GM18868 (cell line): Measurements from ENCODE around the gene MRPS2.
"Not testable (repeated sequence)": the region's sequence is repeated elsewhere in the genome, so short reads cannot be mapped to it uniquely, and the experiment has no call there.

Experiments used
- ATAC-seq: cut with Tn5 transposase; IDR thresholded peaks from one replicate; pipeline ENCODE4 v1.9.1; 2021; ENCODE audit warnings: mild to moderate bottlenecking, moderate library complexity; ENCODE audit not compliant: unreplicated experiment

The MRPS2 gene

DNA sequence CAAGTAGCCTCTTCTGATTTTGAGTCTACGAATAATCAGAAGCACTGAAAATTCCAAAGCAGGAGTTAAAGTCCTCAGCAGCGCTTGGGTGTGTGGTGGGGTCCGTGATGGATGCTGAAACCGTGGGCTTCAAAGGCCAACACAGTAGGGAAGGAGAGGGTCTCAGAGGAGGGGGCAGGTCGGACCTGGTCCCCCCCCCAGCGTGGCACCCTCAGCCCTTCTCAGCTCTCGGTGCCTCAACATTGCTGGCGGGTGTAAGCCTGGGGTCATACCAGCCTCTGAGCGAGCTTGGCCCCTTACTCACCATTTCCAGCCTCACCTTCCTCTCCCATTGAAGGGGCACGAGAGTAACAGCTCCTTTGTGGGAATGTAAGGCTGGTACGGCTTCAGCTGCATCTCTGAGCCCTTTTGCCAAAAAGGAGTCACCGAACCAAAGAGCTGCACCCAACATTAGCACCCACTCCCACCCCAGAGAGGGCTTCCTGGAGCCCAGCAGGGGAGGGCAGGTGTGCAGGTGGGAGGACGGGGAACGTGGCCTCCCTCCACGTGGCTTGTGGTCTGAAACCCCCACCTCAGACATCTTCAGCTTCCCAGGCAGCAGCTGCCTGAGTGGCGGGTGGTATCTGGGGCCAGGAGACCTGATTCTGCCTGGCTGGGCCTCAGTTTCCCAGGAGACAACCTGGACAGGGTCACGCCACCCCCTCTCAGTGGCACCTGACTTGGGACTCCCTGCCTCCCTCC, 14.0 kb downstream of the MRPS2 start:
- no peak for ATAC-seq

DNA sequence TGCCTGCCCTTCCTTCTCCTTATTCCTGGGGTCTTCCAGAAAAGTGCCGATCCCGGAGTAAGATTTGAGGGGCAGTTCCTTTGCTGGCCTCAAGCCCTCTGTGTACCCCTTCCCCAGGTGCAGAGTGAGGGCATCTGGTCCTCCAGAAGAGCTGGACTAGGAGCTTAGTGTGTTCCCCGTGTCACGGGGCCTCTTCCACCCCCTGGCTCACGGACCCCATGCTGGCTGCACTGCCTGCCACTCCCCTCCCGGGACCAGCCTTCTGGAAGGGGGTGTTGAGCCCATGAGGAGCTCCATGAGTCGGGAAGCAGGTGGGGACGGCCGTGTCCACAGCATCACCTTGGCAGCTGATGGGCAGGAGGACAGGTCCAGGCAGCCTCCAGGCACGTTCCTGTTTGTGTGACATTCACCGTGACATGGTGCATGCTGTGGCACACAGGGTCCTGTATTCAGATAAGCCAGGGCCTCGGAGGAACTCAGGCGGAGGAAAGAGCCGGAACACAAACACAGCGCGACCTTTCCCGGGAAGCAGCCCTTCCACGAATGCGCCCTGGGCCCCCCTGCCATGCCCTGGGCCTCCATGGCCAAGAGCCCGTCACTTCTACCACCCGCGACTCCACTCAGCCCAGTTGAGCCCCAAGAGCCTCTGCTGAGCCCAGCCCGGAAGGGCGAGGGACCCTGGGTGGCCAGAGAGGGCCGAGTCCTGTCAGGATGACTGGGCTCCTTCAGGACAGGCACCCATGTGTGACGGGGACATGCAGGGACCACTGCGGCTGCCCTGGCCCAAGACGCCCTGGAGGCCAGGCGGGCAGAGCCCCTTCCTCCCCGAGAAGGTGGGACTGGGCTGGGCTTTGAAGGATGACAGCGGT, 14.8 kb downstream of the MRPS2 start:
- ATAC-seq = no peak

DNA sequence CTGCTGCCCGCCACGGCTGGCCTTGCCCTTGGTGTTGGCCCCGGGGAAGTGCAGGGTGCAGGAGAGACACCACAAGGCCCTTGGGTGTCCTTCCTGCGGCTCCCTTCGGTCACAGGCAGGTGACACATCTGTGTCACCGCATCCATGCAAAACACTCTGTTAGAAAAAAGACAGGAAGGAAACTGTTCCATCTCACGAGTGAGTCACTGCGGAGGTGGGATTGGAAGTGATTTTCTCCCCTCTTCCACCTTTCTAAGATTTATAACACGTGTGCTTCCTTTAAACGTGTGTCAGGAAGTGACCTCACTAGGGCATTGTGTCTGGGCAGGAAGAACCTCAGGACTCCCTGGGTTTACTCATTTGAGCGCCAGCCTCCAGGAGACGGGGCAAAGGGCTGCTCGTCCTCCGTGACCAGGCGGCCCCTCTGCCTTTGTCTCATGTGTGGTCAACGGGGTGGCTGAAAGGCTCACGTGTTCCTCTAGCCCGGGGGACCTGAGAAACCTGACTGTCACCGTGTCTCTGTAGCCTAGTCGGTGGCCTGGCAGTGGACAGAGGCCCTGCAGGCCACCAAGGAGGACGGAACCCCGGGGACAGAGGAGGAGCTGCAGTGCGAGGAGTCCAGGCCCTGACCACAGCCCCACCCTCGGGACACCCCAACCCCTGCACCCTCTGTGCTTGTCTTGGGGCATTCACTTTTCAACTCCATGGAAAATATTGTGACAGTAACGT, 15.8 kb downstream of the MRPS2 start:
- no peak for ATAC-seq

DNA sequence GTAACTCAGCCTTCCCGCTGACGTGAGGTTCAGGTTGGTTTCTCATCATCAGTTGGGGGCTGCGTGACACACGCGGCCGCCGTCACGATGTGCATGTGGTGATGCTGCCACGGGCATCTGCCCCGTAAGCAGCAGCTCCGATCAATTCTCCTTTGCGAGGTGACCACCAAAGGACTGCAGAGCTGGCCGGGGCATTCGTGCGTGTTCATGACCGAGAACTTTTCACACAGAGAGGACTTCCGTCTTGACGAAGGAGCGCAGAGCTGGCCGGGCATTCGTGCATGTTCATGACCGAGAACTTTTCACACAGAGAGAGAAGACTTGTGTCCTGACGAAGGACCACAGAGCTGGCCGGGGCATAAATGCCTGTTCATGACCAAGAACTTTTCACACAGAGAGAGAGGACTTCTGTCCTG, 16.9 kb downstream of the MRPS2 start:
- ATAC-seq = no peak

DNA sequence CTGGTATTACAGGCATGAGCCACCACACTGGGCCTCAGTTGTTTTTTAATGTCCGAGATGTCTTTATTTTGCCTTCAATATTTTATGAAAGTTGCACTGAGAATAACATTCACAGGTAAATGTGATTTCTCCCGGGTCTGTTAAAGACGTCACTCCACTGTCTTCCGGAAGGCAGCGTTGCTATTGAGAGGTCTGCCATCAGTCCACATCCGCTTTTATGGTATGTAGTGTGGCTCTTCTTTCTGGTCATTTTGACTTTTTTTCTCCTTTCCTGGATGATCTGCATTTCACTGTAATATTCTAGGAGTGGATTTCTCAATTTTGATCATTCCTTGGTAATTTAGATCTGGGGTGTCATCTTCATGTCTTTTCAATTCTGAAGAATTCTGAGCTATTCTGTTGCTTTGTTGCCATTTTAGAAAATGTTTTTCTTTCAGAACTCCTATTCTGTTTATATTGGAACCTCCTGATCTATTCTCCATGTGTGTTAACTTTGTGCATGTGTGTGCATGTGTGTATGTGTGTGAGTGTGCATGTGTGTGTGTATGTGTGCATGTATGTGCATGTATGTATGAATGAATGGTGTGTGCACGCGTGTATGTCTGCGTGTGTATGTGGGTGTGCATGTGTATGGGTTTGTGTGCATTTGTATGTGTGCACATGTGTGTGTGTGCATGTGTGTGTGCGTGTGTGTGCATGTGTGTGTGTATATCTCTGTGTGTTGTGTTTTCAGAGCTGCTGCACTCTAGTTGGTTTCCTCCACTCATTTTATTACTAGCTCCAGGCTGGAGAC, 18.9 kb downstream of the MRPS2 start:
- no peak for ATAC-seq

DNA sequence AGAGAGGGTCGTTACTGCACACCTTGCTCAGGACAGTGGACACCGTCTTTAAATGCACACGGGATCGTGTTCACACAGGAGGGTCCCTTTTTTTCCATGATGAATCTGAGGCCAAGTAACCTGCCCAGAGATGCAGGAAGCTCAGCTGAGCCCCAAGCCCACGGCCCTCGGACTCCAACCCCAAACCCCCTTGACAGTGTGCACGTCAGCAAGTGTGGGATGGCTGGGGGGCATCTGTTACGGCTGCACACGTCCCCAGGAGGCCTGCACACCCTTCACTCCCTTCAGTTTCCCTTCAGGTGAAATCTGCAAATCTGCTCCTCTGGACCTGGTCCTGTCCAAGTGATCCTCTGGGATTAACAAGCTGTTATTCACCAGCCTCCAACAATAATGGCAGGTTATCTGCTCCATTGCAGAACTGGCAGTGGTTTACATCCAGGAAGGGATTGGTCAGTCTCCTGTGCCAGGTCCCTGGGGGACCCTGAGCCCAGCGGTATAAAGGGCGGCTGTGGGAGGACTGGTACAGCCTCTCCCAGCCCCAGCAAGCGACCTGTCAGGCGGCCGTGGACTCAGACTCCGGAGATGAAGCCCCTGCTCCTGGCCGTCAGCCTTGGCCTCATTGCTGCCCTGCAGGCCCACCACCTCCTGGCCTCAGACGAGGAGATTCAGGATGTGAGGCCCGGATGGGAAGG, 20.6 kb downstream of the MRPS2 start, which contains the start of gene LCN1:
Gene LCN1 (plus strand): TSS at position 525 of the 692 bp plus-strand sequence. CDS start 58 bp downstream, at position 583.
- ATAC-seq = no peak

DNA sequence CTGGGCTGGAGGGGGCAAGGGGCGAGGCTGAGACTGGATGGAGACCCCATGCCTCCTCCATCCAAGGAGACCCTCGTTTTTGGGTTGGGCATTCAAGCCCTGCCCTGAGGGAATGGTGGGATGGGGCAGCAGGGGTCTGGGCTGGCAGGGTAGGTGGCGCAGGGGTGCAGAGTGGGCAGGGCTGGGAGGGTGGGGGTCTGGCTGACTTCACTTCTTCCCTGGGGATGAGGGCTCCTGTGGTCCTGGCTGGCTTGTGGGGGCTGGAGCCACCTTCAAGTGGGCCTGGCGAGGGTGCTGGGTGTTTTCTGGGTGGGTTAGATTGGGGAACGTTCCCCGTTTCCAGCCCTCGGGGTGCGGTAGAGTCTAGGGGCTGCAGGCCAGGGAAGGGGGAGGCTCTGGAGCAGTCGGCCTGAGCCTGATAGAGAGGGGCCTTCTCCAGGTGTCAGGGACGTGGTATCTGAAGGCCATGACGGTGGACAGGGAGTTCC, 21.2 kb downstream of the MRPS2 start:
- no peak for ATAC-seq

DNA sequence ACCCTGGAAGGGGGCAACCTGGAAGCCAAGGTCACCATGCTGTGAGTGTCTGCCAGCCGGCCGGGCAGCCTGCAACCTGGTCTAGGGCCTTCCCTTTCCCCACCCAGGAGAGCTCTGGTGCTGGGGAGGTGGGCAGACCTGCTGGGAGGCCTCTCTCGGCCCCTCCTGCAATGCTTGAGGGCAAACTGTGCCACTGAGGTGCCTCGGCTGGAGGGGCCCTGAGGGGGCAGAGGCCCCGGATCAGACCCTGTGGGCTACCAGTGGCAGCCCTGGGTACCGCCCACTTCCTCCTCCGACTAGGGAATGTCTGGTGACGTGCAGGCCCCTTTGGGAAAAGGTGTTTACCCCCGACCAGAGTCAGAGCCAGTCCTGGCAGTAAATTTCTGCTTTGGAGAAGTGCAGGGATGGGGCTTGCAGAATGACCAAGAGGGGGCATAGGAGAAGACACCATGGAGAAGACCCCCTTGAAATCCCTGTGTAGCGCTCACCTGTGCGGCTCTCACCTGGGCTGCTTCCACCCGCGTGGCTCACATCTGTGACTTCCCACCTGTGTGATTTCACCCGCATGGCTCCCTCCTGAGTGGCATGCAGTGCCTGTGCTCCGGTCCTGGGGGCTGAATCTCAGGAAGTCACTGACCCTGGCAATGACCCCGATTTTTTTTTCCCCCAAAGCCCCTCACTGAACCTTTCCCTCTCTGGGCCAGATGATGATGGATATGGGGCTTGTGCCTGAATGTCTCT, 21.8 kb downstream of the MRPS2 start:
- ATAC-seq = no peak

DNA sequence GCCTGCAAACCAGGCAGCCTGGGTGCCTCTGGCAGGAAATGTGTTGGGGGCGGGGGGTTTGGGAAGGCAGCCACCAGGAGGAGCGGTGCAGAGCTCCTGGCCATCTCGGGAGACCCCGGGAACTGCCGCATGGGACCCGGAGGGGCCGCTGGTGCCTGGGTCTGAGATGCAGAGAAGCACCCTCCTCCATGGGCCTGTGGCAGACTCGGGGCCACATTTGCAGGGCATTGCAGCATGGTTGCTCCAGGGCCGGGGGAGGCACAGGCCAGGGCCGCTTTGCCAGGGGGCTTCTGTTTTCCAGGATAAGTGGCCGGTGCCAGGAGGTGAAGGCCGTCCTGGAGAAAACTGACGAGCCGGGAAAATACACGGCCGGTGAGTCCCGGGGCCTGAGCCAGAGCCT, 22.4 kb downstream of the MRPS2 start:
- no peak for ATAC-seq

DNA sequence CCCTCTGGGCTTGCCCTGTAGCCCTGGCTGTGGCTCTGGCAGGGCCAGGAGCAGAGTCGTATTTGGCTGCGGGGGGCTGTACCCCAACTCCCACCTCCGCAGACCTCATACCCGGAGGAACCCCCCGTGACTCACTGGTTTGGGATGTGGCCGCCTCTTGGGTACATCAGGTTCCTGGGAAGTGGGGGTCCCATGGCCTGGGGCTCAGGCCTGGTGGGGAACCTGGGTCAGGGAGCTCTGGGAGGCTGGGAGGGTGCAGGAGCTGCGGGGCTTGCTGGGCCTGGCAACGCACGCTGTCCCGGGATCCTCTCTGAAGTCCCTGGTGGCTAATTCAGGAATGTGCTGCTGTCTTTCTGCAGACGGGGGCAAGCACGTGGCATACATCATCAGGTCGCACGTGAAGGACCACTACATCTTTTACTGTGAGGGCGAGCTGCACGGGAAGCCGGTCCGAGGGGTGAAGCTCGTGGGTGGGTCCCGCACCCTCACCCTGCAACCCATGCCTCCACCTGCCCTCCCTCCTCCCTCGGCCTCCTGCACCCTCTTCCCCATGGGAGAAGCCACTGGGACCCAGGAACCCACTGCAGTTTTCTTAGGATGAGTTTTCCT, 23.1 kb downstream of the MRPS2 start:
- no peak for ATAC-seq

DNA sequence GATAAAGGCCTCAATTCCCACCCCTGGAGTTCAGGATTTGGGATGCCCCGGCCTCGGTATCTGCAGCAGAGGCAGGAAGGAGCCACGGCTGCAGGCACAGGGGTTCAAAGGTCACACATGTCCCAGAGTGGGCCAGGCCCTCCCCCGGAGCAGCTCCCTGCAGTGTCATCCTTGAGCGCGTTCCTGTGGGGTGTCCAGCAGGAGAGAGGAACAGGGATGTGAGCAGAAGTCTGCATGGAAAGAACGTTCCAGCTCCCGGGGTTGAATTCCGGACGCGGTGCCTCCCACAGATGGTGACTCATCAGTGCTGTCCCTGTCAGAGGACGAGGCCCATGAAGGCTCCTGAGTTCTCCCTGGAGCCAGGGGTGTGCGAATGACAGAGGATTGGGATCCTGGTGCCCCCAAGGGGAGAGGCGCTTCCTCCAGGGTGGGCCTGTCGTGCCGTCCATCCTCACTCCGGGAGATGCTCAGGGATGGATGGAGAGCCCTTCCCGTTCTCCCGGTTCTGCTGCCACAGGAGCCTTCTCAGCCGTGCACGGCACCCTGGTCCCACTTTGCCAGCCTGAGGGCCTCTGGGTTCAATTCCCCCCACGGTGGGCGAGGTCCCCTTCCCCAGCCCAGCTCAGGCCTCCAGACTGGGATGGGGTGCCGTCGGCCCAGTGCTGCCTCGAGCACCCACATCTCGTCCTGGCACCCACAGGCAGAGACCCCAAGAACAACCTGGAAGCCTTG, 23.8 kb downstream of the MRPS2 start:
- ATAC-seq = no peak

DNA sequence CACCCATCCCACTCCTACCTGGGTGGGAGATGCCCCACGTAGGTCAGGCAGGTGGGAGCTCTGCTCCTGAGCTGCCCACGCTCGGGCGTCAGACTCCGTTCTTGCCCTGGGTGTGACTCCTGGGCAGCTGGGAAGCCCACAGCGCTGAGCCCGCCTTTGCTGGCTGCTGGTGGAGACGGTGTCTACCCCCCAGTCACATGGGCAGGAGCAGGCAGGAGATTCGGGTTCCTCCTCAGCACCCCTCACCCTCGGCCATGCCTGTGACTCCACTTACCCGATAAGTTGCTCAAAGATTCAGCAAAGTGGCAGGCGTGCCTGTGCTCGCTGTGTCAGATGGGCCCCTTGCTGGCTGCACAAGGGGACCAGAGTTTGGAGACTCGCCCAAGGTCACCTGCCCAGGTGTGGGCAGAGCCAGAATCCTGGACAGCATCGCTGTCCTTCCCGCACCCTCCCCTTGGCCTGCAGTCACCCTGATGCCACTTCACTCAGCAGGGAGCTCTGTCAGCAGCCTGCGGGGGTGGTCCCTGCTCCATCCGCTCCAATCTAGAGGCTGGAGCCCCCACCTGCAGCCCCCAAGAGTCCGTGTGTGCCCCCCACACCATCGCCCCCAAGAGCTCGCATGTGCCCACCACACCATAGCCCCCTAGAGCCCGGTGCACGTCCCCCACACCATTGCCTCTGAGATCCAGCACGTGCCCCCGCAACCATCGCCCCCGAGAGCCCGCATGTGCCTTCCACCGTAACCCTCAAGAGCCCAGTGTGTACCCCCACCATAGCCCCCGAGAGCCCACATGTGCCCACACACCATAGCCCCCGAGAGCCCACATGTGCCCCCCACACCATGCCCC, 25.0 kb downstream of the MRPS2 start:
- no peak for ATAC-seq

DNA sequence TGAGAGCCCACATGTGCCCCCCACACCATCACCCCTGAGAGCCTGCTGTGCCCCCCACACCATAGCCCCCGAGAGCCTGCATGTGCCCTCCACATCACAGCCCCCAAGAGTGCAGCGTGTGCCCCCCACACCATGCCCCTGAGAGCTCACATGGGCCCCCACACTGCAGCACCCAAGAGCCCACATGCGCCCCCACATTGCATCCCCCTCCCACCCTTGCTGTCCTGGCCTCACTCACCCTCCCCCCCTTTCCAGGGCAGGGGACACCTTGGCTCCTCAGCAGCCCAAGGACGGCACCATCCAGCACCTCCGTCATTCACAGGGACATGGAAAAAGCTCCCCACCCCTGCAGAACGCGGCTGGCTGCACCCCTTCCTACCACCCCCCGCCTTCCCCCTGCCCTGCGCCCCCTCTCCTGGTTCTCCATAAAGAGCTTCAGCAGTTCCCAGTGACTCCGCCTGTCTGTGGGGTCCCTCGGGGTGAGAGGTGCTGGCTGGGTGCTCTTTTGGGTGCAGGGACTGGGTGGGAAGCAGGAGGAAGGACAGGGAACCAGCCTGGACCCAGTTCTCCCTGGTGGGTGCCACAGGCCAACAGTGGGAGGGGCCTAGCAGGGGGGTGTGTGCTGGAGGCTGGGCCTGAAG, 25.7 kb downstream of the MRPS2 start:
- no peak for ATAC-seq

DNA sequence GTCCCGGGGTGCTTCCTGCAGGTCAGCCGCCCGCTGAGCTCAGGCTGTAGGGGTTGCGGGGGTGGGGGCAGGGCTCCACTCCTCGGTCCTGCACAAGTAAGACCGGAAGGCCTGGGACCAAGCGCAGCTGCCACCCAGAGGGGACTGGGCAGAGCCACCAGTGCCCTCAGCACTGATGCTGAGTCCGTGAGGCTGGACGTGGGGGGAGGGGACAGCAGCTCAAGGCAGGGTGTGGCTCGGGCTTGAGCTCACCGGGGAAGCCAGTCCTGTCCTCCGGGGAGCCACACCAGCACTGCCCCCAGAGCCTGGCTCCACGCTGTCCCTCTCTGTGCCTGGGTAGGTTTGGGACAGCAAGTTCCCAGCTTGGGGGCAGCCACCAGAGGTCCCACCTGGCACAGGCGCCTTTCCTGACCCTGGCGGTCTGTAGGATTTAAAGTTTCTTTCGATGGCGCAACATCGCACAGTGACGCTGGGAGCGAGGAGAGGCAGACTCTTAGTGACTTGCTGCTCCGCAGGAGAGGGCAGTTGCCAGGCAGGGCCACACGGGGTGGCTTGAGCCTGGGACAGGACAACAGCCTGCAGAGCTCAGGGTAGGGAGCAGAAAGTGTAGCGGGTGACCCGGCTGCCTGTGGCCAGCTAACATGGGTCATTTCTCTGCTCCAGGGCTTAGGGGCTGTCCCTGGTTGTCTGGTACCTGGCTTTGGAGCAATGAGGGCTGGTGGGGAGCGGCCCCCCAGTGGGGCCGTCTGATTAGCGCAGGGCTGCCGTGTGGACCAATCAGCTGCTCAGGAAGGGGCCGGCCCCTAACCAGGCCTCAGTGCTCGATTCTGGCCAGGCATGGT, 26.5 kb downstream of the MRPS2 start:
- no peak for ATAC-seq

DNA sequence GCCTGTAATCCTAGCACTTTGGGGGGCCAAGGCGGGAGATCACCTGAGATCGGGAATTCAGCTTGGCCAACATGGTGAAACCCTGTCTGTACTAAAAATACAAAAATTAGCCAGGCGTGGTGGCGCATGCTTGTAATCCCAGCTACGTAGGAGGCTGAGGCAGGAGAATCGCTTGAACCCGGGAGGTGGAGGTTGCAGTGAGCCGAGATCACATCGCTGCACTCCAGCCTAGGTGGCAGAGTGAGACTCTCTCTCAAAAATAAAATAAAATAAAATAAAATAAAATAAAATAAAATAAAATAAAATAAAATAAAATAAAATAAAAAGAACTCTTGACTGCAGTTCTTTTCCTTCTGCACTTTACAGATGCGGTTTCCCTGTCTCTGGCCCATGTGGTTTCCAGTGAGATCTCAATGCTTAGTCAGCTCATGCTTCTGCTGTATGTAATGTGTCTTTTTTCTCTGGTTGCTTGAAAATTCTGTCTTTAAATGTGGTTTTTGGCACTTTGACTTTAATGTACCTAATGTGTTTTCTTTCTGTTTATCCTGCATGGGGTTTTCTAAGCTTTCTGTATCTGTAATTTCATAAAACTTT, 28.5 kb downstream of the MRPS2 start:
- not testable (repeated sequence) for ATAC-seq
